Measurements from ENCODE around the gene ADAMTS17.

DNA sequence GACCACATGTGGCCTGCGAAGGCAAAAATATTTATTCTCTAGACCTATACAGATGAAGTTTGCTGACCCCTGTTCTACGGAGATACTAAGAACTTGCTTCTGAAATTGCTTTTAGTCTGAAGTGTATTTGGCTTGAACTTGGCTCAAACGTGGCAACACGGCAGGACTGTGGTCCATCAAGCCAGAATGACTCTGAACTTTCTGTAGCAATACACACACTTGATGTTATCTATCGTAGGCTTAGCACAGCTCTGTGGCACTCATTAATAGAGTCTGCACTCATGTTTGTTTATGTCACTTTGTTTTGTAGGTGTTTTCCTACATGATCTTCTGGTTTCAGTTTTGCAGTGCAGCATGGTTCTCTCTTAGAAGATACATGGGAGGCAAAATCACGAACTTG, 298.1 kb downstream of the ADAMTS17 start:
- TF ChIP-seq, protein P1, sequence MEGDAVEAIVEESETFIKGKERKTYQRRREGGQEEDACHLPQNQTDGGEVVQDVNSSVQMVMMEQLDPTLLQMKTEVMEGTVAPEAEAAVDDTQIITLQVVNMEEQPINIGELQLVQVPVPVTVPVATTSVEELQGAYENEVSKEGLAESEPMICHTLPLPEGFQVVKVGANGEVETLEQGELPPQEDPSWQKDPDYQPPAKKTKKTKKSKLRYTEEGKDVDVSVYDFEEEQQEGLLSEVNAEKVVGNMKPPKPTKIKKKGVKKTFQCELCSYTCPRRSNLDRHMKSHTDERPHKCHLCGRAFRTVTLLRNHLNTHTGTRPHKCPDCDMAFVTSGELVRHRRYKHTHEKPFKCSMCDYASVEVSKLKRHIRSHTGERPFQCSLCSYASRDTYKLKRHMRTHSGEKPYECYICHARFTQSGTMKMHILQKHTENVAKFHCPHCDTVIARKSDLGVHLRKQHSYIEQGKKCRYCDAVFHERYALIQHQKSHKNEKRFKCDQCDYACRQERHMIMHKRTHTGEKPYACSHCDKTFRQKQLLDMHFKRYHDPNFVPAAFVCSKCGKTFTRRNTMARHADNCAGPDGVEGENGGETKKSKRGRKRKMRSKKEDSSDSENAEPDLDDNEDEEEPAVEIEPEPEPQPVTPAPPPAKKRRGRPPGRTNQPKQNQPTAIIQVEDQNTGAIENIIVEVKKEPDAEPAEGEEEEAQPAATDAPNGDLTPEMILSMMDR (conservative IDR thresholded peaks at IDR 0.05; ENCODE audit: low read depth, low read length), result no peak
- no peak for TF ChIP-seq EZH2 (IDR thresholded peaks at IDR 0.05; ENCODE audit: borderline replicate concordance, low read depth, low read length, poor library complexity, severe bottlenecking)
